Fibroblast of lung (primary cell): ENCODE results near the gene KIAA0753. TPM values are rescaled to one million over a fixed set of nuclear protein-coding genes. Genes with fewer than 3 reads are reported as not detected.

Experiments used
- DNase-seq, 2 donors: peaks; one replicate each; pipeline versions ENCODE4 v3.0.0 to v3.0.0-alpha.2; 2010; ENCODE audit warnings: low read depth in 2 of 2
- H2AFZ ChIP-seq: 2 replicates; pipeline ENCODE4 v1.5.1; 2012; ENCODE audit warnings: low read length, control low read depth, inconsistent platforms
- H3K27ac ChIP-seq: 2 replicates; pipeline ENCODE4 v1.5.1; 2011; ENCODE audit warnings: low read length, control low read depth; ENCODE audit not compliant: insufficient read depth
- H3K27me3 ChIP-seq: 2 replicates; pipeline ENCODE4 v1.5.1; 2011; ENCODE audit warnings: mild to moderate bottlenecking, low read length; ENCODE audit not compliant: control insufficient read depth, insufficient read depth
- H3K36me3 ChIP-seq: 2 replicates; pipeline ENCODE4 v1.5.1; 2011; ENCODE audit warnings: low read length; ENCODE audit not compliant: control insufficient read depth, insufficient read depth
- H3K4me1 ChIP-seq: 2 replicates; pipeline ENCODE4 v1.5.1; 2011; ENCODE audit warnings: low read length; ENCODE audit not compliant: control insufficient read depth, insufficient read depth; ENCODE audit errors: extremely low read depth
- H3K4me2 ChIP-seq: 2 replicates; pipeline ENCODE4 v1.5.1; 2011; ENCODE audit warnings: low read length, control low read depth; ENCODE audit not compliant: insufficient read depth; ENCODE audit errors: extremely low read depth
- H3K4me3 ChIP-seq, 4 experiments: fragments of 200-600 bp in 1 of 4; sonication (generic) in 1 of 4; replicated peaks in 1 of 4; 2 replicates each; pipeline ENCODE4 v1.5.1; 2011 to 2016; ENCODE audit warnings: low read length in 4 of 4, low read depth in 3 of 4, mild to moderate bottlenecking in 3 of 4, control low read depth in 2 of 4, inconsistent platforms in 1 of 4, mixed read lengths in 1 of 4; ENCODE audit not compliant: insufficient read depth in 1 of 4; ENCODE audit errors: control extremely low read depth in 1 of 4
- H3K79me2 ChIP-seq: 2 replicates; pipeline ENCODE4 v1.5.1; 2012; ENCODE audit warnings: mild to moderate bottlenecking, low read length, inconsistent platforms; ENCODE audit not compliant: control insufficient read depth, insufficient read depth
- H3K9ac ChIP-seq: 2 replicates; pipeline ENCODE4 v1.5.1; 2011; ENCODE audit warnings: mild to moderate bottlenecking, low read length, control low read depth; ENCODE audit not compliant: insufficient read depth
- H3K9me3 ChIP-seq: 2 replicates; pipeline ENCODE4 v1.5.1; 2012; ENCODE audit warnings: low read depth, low read length; ENCODE audit not compliant: control insufficient read depth, insufficient read depth
- H4K20me1 ChIP-seq: 2 replicates; pipeline ENCODE4 v1.5.1; 2011; ENCODE audit warnings: low read length; ENCODE audit not compliant: control insufficient read depth, insufficient read depth; ENCODE audit errors: extremely low read depth
- CTCF ChIP-seq, 2 donors: IDR thresholded peaks in 1 of 2; conservative IDR thresholded peaks in 1 of 2; 1 replicate in 1 of 2; 2 replicates in 1 of 2; pipeline ENCODE4 v1.5.1; 2011 to 2012; ENCODE audit warnings: low read length in 2 of 2, control low read depth in 1 of 2, inconsistent platforms in 1 of 2, low read depth in 1 of 2, mild to moderate bottlenecking in 1 of 2
- EZH2 ChIP-seq: IDR thresholded peaks from 2 replicates; pipeline ENCODE4 v1.5.1; 2012; ENCODE audit warnings: low read length, control low read depth, mild to moderate bottlenecking; ENCODE audit errors: missing control alignments
- polyA plus RNA-seq, 2 donors: library from polyadenylated mRNA; depleted of rRNA in 1 of 2; stranded (reverse) in 1 of 2; unstranded in 1 of 2; fragments of >200 nt; gene quantifications; 2 replicates each; pipeline ENCODE4 v1.2.1, GENCODE V29; 2011 to 2012; ENCODE audit warnings: missing spikeins in 1 of 2
- total RNA-seq: library from RNA; depleted of rRNA; stranded (reverse); fragments of >200 nt; gene quantifications from 2 replicates; pipeline ENCODE4 v1.2.1, GENCODE V29; 2014

KIAA0753 gene
- total and polyA plus RNA-seq, 2 donors (not counting 1 experiment from before 2014, with no cell fraction given), result 5.8 to 12.9 TPM

- Histone ChIP-seq H3K79me2 (no peaks in the 10 kb centered on the region), H3K27ac (no peak overlapping the region), H3K9ac (no peak overlapping the region), H3K4me3 (no peak overlapping the region), H3K4me2 (no peak overlapping the region), H3K27me3 (no peaks in the 10 kb centered on the region), H3K9me3 (no peaks in the 10 kb centered on the region), H3K36me3 (no peaks in the 10 kb centered on the region), H3K4me1 (no peaks in the 10 kb centered on the region), H4K20me1 (no peaks in the 10 kb centered on the region), H2AFZ (no peak overlapping the region)
- TF ChIP-seq EZH2 (no peak), CTCF (conservative IDR thresholded peaks at IDR 0.05 in 1 of 2, IDR thresholded peaks at IDR 0.05 in 1 of 2; ENCODE audit: low read depth in 1 of 2, low read length in 2 of 2) (no peak)
- no peak for DNase-seq
Measured at GRCh38 chr17:6539871-6540270, 100.6 kb downstream of the KIAA0753 start.

- no peak overlapping the region for H2AFZ ChIP-seq
- H3K9me3 ChIP-seq, result no peaks in the 10 kb centered on the region
- no peak overlapping the region for H3K4me2 ChIP-seq
- no peaks in the 10 kb centered on the region for H3K4me1 ChIP-seq
- H3K9ac ChIP-seq, result no peak overlapping the region
- H3K27ac ChIP-seq, result no peak overlapping the region
- H3K27me3 ChIP-seq, result no peaks in the 10 kb centered on the region
- DNase-seq, result no peak
- H3K79me2 ChIP-seq, result no peaks in the 10 kb centered on the region
- TF ChIP-seq EZH2 (no peak), CTCF (conservative IDR thresholded peaks at IDR 0.05 in 1 of 2, IDR thresholded peaks at IDR 0.05 in 1 of 2; ENCODE audit: low read depth in 1 of 2, low read length in 2 of 2) (no peak)
- no peak overlapping the region for H3K4me3 ChIP-seq
- no peaks in the 10 kb centered on the region for H4K20me1 ChIP-seq
- no peaks in the 10 kb centered on the region for H3K36me3 ChIP-seq
Measured at GRCh38 chr17:6536566-6537065, 103.9 kb downstream of the KIAA0753 start.

- TF ChIP-seq CTCF (conservative IDR thresholded peaks at IDR 0.05 in 1 of 2, IDR thresholded peaks at IDR 0.05 in 1 of 2; ENCODE audit: low read depth in 1 of 2, low read length in 2 of 2) (no peak), EZH2 (no peak)
- no peak for DNase-seq
- H3K27me3 ChIP-seq, result no peaks in the 10 kb centered on the region
- no peak overlapping the region for H2AFZ ChIP-seq
- no peaks in the 10 kb centered on the region for H4K20me1 ChIP-seq
- no peak overlapping the region for H3K9ac ChIP-seq
- H3K27ac ChIP-seq, result no peak overlapping the region
- H3K4me3 ChIP-seq, result no peak overlapping the region
- no peak overlapping the region for H3K4me2 ChIP-seq
- no peaks in the 10 kb centered on the region for H3K4me1 ChIP-seq
- no peaks in the 10 kb centered on the region for H3K36me3 ChIP-seq
- H3K9me3 ChIP-seq, result no peaks in the 10 kb centered on the region
- no peaks in the 10 kb centered on the region for H3K79me2 ChIP-seq
Measured at GRCh38 chr17:6536053-6536452, 104.5 kb downstream of the KIAA0753 start.
